ENCODE results near the gene RPS14.
"Not testable (repeated sequence)": the region's sequence is repeated elsewhere in the genome, so short reads cannot be mapped to it uniquely, and the experiment has no call there.

The RPS14 gene

GRCh38 chr5:150443242-150444075, 6.1 kb downstream of the RPS14 start:
- DNase-seq = no peak

GRCh38 chr5:150442699-150443080, 6.8 kb downstream of the RPS14 start:
- DNase-seq = no peak

- no peak for DNase-seq
Observed at GRCh38 chr5:150441813-150442698, 7.5 kb downstream of the RPS14 start.

GRCh38 chr5:150440948-150441812, 8.4 kb downstream of the RPS14 start:
- DNase-seq = no peak

GRCh38 chr5:150438873-150439546, 10.5 kb downstream of the RPS14 start:
- no peak for DNase-seq

- DNase-seq = peak; percentile 51
Observed at GRCh38 chr5:150436141-150436680, 13.3 kb downstream of the RPS14 start.

GRCh38 chr5:150434464-150434863, 15.1 kb downstream of the RPS14 start:
- DNase-seq = peak; percentile 50

- DNase-seq = no peak
Observed at GRCh38 chr5:150431574-150431973, 18.0 kb downstream of the RPS14 start.

GRCh38 chr5:150431048-150431447, 18.5 kb downstream of the RPS14 start:
- DNase-seq = no peak

GRCh38 chr5:150429410-150429873, 20.1 kb downstream of the RPS14 start:
- DNase-seq = no peak

GRCh38 chr5:150428978-150429377, 20.6 kb downstream of the RPS14 start:
- no peak for DNase-seq

GRCh38 chr5:150428106-150428876, 21.2 kb downstream of the RPS14 start:
- no peak for DNase-seq

GRCh38 chr5:150426165-150426564, 23.4 kb downstream of the RPS14 start:
- not testable (repeated sequence) for DNase-seq

- DNase-seq = no peak
Observed at GRCh38 chr5:150422758-150423157, 26.8 kb downstream of the RPS14 start.

GRCh38 chr5:150422075-150422474, 27.5 kb downstream of the RPS14 start:
- DNase-seq = no peak

- DNase-seq = no peak
Observed at GRCh38 chr5:150419630-150420270, 29.8 kb downstream of the RPS14 start.

- DNase-seq = not testable (repeated sequence)
Observed at GRCh38 chr5:150413902-150414790, 35.4 kb downstream of the RPS14 start.

- DNase-seq = no peak
Observed at GRCh38 chr5:150413176-150413901, 36.2 kb downstream of the RPS14 start.

Measured in NCI-H446 treated with DMSO at 0.1 percent for 48 hours (cell line).